Suprapubic skin (tissue), 4 donors: ENCODE data around the gene TRIM9. TPM values are rescaled to one million over a fixed set of nuclear protein-coding genes. Genes with fewer than 3 reads are reported as not detected.
A peak's percentile ranks its signal among the peaks of the same experiment; 100 is the strongest.

Source experiments
- DNase-seq, 2 donors: peaks; one replicate each; pipeline ENCODE4 v3.0.0-alpha.2; 2019; ENCODE audit warnings: low spot score in 2 of 2
- H3K27ac ChIP-seq: fragments of 200-600 bp; sonication (generic); one replicate; pipeline ENCODE4 v1.5.1; 2019
- H3K27me3 ChIP-seq: fragments of 200-600 bp; sonication (generic); one replicate; pipeline ENCODE4 v1.5.1; 2019
- H3K36me3 ChIP-seq: fragments of 200-600 bp; sonication (generic); one replicate; pipeline ENCODE4 v1.5.1; 2019
- H3K4me1 ChIP-seq: fragments of 200-600 bp; sonication (generic); one replicate; pipeline ENCODE4 v1.5.1; 2019
- H3K4me3 ChIP-seq: fragments of 200-600 bp; sonication (generic); one replicate; pipeline ENCODE4 v1.5.1; 2019; ENCODE audit warnings: mild to moderate bottlenecking
- H3K9me3 ChIP-seq: fragments of 200-600 bp; sonication (generic); one replicate; pipeline ENCODE4 v1.5.1; 2019
- EP300 ChIP-seq: sonication (generic); formaldehyde crosslinking; IDR thresholded peaks from one replicate; pipeline ENCODE4 v1.6.1; 2017; ENCODE audit warnings: antibody characterized with exemption
- POLR2A ChIP-seq, 2 donors: fragments of 450-650 bp; IDR thresholded peaks; one replicate each; pipeline ENCODE4 v1.6.1; 2017; ENCODE audit warnings: antibody characterized with exemption in 2 of 2, mild to moderate bottlenecking in 2 of 2, moderate library complexity in 2 of 2
- POLR2AphosphoS5 ChIP-seq, 3 donors: sonication (generic); formaldehyde crosslinking; IDR thresholded peaks; one replicate each; pipeline ENCODE4 v1.6.1; 2017; ENCODE audit warnings: antibody characterized with exemption in 3 of 3
- WGBS: methylation state at CpG from one replicate; pipeline ENCODE4 v1.1.5; 2018; 5-methylcytosine and 5-hydroxymethylcytosine counted together
- total RNA-seq, 4 donors: library from RNA; depleted of rRNA; stranded (reverse); fragments of >200 nt; gene quantifications; one replicate each; pipeline ENCODE4 v1.1.0, GENCODE V29; 2016
- TF ChIP-seq, protein P1 (sequence below), 2 donors: fragments of 200-600 bp in 1 of 2; fragments of 450-650 bp in 1 of 2; sonication (generic) in 1 of 2; IDR thresholded peaks; one replicate each; pipeline ENCODE4 v1.5.1; 2016 to 2019; ENCODE audit warnings: antibody characterized with exemption in 2 of 2, mild to moderate bottlenecking in 1 of 2, moderate library complexity in 1 of 2

TRIM9 gene
- total RNA-seq, 4 donors from 2014 or later = 0.45 to 5.0 (median 1.8) TPM

DNA sequence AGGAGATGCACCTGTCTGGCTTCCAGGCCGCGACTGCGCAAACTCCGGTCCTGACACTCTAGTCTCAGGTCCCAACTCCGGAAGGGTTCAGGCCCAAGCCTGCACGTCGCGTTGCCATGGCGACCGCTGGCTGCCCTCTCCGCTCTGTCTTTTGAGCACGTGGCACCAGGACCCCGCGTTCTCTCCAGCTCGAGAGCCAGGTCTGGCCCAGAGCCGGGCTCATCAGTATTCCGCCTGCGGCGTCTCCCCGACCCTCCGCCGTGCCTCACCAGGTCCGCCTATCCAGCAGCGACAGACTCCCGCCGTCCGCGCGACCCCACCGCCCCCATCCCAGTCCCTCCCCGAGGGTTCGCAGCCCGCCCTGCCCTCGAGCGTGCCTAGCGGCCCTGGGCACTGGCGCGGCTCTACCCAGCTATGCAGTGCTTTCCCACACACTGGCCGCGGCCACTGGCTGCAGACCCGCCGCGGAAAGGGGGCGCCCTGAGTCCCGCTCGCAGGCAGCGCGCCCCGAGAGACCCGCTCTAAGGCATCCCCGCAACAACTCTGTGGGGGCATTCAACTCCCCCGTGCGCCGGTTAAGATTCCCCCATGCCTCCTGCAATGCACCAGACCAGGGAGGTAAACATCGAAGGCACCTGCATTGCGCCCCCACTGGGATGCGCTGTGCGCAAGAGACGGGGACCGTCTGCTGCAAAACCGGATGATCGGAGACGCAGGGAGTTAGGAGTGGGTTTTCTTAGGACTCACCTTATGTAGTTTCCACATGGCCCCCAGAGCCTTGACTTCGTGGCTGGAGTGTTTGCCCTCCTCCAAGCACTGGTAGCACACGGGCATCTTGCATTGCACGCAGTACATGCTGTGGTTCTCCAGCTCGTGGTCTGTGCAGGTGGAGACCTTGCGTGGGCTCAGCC is 1.3 kb downstream of the TRIM9 start:
- 8% methylated on average over 45 of the region's 68 CpGs for WGBS
- no peak for TF ChIP-seq POLR2AphosphoS5 (IDR thresholded peaks at IDR 0.05)
- TF ChIP-seq, protein P1, sequence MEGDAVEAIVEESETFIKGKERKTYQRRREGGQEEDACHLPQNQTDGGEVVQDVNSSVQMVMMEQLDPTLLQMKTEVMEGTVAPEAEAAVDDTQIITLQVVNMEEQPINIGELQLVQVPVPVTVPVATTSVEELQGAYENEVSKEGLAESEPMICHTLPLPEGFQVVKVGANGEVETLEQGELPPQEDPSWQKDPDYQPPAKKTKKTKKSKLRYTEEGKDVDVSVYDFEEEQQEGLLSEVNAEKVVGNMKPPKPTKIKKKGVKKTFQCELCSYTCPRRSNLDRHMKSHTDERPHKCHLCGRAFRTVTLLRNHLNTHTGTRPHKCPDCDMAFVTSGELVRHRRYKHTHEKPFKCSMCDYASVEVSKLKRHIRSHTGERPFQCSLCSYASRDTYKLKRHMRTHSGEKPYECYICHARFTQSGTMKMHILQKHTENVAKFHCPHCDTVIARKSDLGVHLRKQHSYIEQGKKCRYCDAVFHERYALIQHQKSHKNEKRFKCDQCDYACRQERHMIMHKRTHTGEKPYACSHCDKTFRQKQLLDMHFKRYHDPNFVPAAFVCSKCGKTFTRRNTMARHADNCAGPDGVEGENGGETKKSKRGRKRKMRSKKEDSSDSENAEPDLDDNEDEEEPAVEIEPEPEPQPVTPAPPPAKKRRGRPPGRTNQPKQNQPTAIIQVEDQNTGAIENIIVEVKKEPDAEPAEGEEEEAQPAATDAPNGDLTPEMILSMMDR (IDR thresholded peaks at IDR 0.05) = peak in 1 of 2 donors; percentile 42
- H3K27ac ChIP-seq = no peak overlapping the region

DNA sequence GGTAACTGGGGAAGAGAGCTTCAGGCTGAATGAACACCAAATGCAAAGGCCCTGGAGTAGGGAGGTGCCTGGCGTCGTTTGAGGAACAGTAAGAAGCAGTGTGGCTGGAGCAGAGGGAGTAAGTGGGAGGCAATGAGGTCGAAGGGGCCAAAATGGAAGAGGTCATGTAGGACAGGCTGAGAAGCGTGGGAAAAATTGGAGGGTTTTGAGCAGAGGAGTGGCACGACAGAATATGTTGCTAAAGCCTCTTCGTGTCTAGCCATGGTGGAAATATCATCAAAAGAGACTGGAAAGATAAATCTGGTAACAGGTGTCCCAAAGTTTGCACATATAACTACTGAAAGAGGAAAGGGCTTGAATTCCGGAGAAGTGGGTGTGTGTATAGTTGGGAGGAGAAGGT is 1.9 kb downstream of the TRIM9 start:
- DNase-seq = no peak
- Histone ChIP-seq H3K4me1 (peaks cover 26% of the 10 kb centered on the region), H3K9me3 (no peaks in the 10 kb centered on the region), H3K27me3 (peaks cover 17% of the 10 kb centered on the region), H3K36me3 (no peaks in the 10 kb centered on the region), H3K27ac (no peak overlapping the region), H3K4me3 (peak overlapping the region; percentile 71)
- TF ChIP-seq, protein P1 (IDR thresholded peaks at IDR 0.05) = no peak
- no peak for TF ChIP-seq EP300
- no peak for TF ChIP-seq POLR2A (IDR thresholded peaks at IDR 0.05)
- no peak for TF ChIP-seq POLR2AphosphoS5 (IDR thresholded peaks at IDR 0.05)
- 73% methylated on average over 7 of the region's 7 CpGs for WGBS

More for the DNA sequence above, 1.3 kb downstream of the TRIM9 start:
- Histone ChIP-seq H3K36me3 (no peaks in the 10 kb centered on the region), H3K4me1 (peaks cover 26% of the 10 kb centered on the region), H3K4me3 (peak overlapping the region; percentile 71), H3K9me3 (no peaks in the 10 kb centered on the region), H3K27me3 (peaks cover 17% of the 10 kb centered on the region)
- DNase-seq = peak in 1 of 2 donors; percentile 67

GRCh38 chr14:51089278-51089677 is 5.6 kb downstream of the TRIM9 start:
- peaks cover 13% of the 10 kb centered on the region for H3K27me3 ChIP-seq

GRCh38 chr14:51087031-51087441 is 7.9 kb downstream of the TRIM9 start:
- no peak for DNase-seq
- TF ChIP-seq, protein P1 (IDR thresholded peaks at IDR 0.05) = no peak
- no peak for TF ChIP-seq POLR2AphosphoS5 (IDR thresholded peaks at IDR 0.05)
- no peak for TF ChIP-seq EP300
- no peak for TF ChIP-seq POLR2A (IDR thresholded peaks at IDR 0.05)
- 74% methylated on average over 3 of the region's 3 CpGs for WGBS
- H3K4me1 ChIP-seq = no peaks in the 10 kb centered on the region
- H3K27ac ChIP-seq = no peak overlapping the region
- H3K36me3 ChIP-seq = no peaks in the 10 kb centered on the region
- H3K27me3 ChIP-seq = no peaks in the 10 kb centered on the region
- no peak overlapping the region for H3K4me3 ChIP-seq
- no peaks in the 10 kb centered on the region for H3K9me3 ChIP-seq

More at GRCh38 chr14:51089278-51089677, 5.6 kb downstream of the TRIM9 start:
- Histone ChIP-seq H3K4me3 (no peak overlapping the region), H3K36me3 (no peaks in the 10 kb centered on the region), H3K9me3 (no peaks in the 10 kb centered on the region), H3K27ac (no peak overlapping the region), H3K4me1 (peaks cover 11% of the 10 kb centered on the region)
- TF ChIP-seq POLR2AphosphoS5 (IDR thresholded peaks at IDR 0.05) = no peak
- TF ChIP-seq, protein P1 (IDR thresholded peaks at IDR 0.05) = no peak
- no peak for TF ChIP-seq POLR2A (IDR thresholded peaks at IDR 0.05)
- TF ChIP-seq EP300 = no peak
- WGBS = 91% methylated on average over 1 of the region's 1 CpG
- DNase-seq = no peak

DNA sequence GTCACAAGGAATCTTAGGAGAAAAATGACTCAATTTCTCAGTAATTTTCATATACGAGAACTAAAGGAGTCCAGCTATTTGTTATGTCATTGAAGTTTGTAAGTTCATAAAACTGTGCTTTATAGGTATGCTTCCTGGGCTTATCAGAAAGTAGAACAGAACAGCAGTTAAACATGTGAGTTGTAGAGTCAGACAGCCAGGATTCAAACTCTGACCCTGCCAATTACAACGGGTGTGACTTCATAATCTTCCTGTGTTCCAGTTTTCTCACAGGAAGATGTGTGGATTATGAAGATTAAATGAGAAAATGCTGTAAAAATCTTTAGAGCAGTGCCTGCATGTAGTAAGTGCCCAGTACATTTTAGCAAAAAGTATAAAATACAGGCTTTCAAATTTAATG is 8.9 kb downstream of the TRIM9 start:
- Histone ChIP-seq H3K27me3 (no peaks in the 10 kb centered on the region), H3K4me1 (peaks cover 4% of the 10 kb centered on the region), H3K4me3 (no peak overlapping the region), H3K27ac (no peak overlapping the region), H3K9me3 (no peaks in the 10 kb centered on the region), H3K36me3 (no peaks in the 10 kb centered on the region)
- TF ChIP-seq EP300 = no peak
- TF ChIP-seq POLR2A (IDR thresholded peaks at IDR 0.05) = no peak
- TF ChIP-seq POLR2AphosphoS5 (IDR thresholded peaks at IDR 0.05) = no peak
- TF ChIP-seq, protein P1 (IDR thresholded peaks at IDR 0.05) = no peak
- DNase-seq = no peak
- 56% methylated on average over 2 of the region's 2 CpGs for WGBS
